Cardiac fibroblast (primary cell): ENCODE measurements around the gene BANP.
"Not testable (repeated sequence)": the region's sequence is repeated elsewhere in the genome, so short reads cannot be mapped to it uniquely, and the experiment has no call there.

ENCODE experiments used
- DNase-seq, 2 donors: peaks; one replicate each; pipeline versions ENCODE4 v3.0.0 to v3.0.0-alpha.2; 2010; ENCODE audit warnings: low read depth in 2 of 2
- H3K4me3 ChIP-seq, 2 donors: replicated peaks in 1 of 2; 1 replicate in 1 of 2; 2 replicates in 1 of 2; pipeline ENCODE4 v1.5.1; 2011; ENCODE audit warnings: low read depth in 2 of 2, low read length in 2 of 2, mild to moderate bottlenecking in 2 of 2, moderate library complexity in 1 of 2
- TF ChIP-seq, protein P1 (sequence below): IDR thresholded peaks from one replicate; pipeline ENCODE4 v1.5.1; 2011; ENCODE audit warnings: low read depth, mild to moderate bottlenecking, low read length, inconsistent platforms

Gene BANP

DNA sequence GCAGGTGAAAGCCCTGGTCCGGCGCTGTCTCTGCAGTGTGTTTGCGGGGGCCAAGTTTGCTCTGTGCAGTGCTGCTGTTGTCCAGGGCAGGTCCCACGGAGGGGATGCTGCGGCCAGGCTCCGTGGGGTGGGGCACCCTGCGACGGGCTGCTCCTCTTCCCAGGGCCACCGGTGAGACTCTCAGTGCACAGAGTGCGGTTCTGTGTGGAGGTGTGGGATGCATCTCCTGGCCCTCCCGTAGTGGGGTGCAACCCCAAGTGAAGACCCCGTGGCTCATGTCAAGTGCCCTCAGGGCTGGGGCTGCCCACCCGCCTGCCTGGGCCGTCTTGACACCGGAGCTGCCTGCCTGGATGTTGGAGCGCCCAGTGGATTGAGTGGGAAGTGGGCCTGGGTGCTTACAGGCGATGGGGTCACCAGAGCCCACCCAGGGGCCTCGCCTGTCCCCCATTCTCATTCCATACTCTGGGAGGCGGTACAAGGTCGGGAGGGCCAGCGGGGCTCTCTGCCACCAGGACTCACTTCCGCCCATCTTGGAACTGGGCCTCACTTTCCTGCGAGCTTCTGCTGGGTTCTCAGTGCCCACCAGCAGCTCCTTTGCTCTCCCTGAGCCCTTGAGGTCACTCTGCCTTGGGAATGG is 119.9 kb downstream of the BANP start:
- H3K4me3 ChIP-seq, result no peak overlapping the region
- TF ChIP-seq, protein P1, sequence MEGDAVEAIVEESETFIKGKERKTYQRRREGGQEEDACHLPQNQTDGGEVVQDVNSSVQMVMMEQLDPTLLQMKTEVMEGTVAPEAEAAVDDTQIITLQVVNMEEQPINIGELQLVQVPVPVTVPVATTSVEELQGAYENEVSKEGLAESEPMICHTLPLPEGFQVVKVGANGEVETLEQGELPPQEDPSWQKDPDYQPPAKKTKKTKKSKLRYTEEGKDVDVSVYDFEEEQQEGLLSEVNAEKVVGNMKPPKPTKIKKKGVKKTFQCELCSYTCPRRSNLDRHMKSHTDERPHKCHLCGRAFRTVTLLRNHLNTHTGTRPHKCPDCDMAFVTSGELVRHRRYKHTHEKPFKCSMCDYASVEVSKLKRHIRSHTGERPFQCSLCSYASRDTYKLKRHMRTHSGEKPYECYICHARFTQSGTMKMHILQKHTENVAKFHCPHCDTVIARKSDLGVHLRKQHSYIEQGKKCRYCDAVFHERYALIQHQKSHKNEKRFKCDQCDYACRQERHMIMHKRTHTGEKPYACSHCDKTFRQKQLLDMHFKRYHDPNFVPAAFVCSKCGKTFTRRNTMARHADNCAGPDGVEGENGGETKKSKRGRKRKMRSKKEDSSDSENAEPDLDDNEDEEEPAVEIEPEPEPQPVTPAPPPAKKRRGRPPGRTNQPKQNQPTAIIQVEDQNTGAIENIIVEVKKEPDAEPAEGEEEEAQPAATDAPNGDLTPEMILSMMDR, result no peak
- DNase-seq, result no peak

GRCh38 chr16:88071908-88072307 is 120.7 kb downstream of the BANP start:
- no peak overlapping the region for H3K4me3 ChIP-seq
- TF ChIP-seq, protein P1, result no peak
- no peak for DNase-seq

DNA sequence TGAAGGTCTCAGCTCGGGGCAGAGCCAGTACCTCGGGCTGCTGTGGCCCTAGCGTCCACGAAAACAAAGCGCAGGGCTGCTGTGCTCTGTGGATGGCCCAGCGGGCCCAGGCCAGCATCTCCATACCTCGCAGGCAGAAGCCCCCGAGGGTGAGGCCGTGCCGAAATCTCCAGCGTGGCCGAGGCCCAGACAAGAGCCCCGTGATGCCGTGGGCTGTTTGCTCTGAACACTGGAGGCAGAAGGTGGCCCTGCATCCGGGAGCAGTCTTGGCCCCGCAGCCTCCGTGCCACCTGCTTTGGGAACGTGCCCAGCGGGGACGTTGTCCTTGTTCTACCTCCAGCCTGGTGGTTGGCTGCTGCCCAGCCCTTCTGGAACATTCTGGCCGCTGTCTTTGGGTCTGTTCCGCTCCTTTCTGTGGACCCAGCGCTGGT is 121.4 kb downstream of the BANP start:
- TF ChIP-seq, protein P1, result no peak
- no peak overlapping the region for H3K4me3 ChIP-seq
- DNase-seq, result no peak

GRCh38 chr16:88073201-88073721 is 122.0 kb downstream of the BANP start:
- TF ChIP-seq, protein P1, result no peak
- H3K4me3 ChIP-seq, result no peak overlapping the region
- no peak for DNase-seq

- no peak for DNase-seq
- no peak overlapping the region for H3K4me3 ChIP-seq
- TF ChIP-seq, protein P1, result no peak
Measured at GRCh38 chr16:88074041-88074440, 122.8 kb downstream of the BANP start.

- no peak for DNase-seq
- TF ChIP-seq, protein P1, result no peak
- no peak overlapping the region for H3K4me3 ChIP-seq
Measured at GRCh38 chr16:88076211-88076931, 125.1 kb downstream of the BANP start.

DNA sequence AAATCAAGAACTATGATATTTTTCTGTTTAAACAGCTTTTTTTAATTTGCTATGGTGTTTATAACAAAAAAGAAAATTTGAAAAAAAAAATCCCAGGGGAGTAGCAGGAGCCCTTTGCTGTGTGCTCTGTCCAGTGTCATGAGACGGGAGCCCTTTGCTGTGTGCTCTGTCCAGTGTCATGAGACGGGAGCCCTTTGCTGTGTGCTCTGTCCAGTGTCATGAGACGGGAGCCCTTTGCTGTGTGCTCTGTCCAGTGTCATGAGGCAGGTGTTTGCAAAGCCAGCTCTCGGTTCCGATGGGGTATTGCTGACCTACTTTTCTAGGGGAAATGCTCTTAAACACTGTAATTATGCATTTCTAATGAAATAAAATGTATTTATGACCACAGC is 125.7 kb downstream of the BANP start:
- not testable (repeated sequence) for DNase-seq, H3K4me3 ChIP-seq
